RWPE2 (cell line): Measurements from ENCODE around the gene UBE2G2.

Source experiments
- ATAC-seq: fragments of 200-7000 bp; cut with Tn5 transposase; 3 replicates; pipeline ENCODE4 v1.9.1; 2021; ENCODE audit warnings: low read depth
- DNase-seq: peaks from one replicate; pipeline ENCODE4 v3.0.0-alpha.2; 2020; ENCODE audit warnings: low spot score
- H3K27ac ChIP-seq: fragments of 450-650 bp; 2 replicates; pipeline ENCODE4 v1.5.1; 2017; ENCODE audit warnings: mild to moderate bottlenecking; ENCODE audit not compliant: poor library complexity, severe bottlenecking
- H3K27me3 ChIP-seq: fragments of 250-450 bp; sonication (Bioruptor Pico); 2 replicates; pipeline ENCODE4 v1.5.1; 2021; ENCODE audit warnings: mild to moderate bottlenecking, moderate library complexity; ENCODE audit not compliant: insufficient read depth, poor library complexity, severe bottlenecking
- H3K36me3 ChIP-seq: fragments of 250-450 bp; sonication (Bioruptor Pico); 2 replicates; pipeline ENCODE4 v1.5.1; 2020; ENCODE audit warnings: low read depth, mild to moderate bottlenecking, moderate library complexity
- H3K4me1 ChIP-seq: fragments of 250-450 bp; sonication (Bioruptor Pico); 2 replicates; pipeline ENCODE4 v1.5.1; 2021; ENCODE audit warnings: mild to moderate bottlenecking, moderate library complexity; ENCODE audit not compliant: insufficient read depth, poor library complexity, severe bottlenecking
- H3K4me3 ChIP-seq: fragments of 250-450 bp; sonication (Bioruptor Pico); 2 replicates; pipeline ENCODE4 v1.5.1; 2021; ENCODE audit warnings: mild to moderate bottlenecking, moderate library complexity; ENCODE audit not compliant: severe bottlenecking
- H3K9me3 ChIP-seq: fragments of 250-450 bp; sonication (Bioruptor Pico); 2 replicates; pipeline ENCODE4 v1.5.1; 2021; ENCODE audit warnings: mild to moderate bottlenecking, moderate library complexity; ENCODE audit not compliant: severe bottlenecking
- TF ChIP-seq, protein P1 (sequence below): fragments of 450-650 bp; IDR thresholded peaks from one replicate; pipeline ENCODE4 v1.5.1; 2017; ENCODE audit warnings: mild to moderate bottlenecking, moderate library complexity; ENCODE audit not compliant: poor library complexity, severe bottlenecking

UBE2G2 gene

DNA sequence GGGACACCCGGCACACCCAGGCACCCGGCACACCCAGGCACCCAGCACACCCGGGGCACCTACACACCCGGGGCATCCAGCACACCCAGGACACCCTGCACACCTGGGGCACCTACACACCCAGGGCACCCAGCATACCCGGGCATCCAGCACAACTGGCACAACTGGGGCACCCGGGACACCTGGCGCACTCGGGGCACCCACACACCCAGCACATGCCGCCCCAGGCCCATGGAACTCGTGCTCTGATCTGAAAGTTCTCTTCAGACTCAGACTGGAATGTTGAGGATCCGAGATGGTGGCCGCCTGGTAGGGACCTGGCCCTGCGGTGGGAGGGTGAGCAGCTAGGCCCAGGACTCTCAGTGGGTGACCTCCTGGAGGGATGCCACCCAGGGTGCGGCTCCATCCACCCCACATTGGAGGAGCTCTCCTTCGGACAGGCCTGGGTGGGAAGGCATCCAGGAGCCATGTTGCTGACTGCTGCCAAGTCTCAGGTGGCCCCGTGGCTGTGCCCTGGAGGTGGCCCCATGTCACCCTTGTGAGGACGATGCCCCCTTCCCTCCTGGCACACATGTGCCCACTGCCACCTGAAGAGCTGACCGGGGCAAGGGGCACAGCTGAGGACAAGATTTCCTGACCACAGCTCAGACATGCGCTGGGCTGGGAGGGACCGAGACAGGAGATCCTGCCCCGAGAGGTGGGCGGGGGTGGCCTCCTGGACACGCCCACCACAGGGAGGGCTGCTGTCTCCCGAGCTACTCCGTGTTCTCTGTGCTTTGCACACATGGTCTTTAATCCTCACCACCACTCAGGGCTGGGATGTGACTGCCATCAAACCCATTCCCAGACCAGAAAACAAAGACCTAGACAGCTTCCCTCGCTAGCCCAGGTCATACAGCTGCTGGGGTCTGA is 37.0 kb downstream of the UBE2G2 start:
- Histone ChIP-seq H3K9me3 (no peaks in the 10 kb centered on the region), H3K27ac (no peak overlapping the region), H3K27me3 (no peaks in the 10 kb centered on the region), H3K4me3 (no peak overlapping the region), H3K36me3 (peaks cover 2% of the 10 kb centered on the region), H3K4me1 (peaks cover 13% of the 10 kb centered on the region)
- TF ChIP-seq, protein P1, sequence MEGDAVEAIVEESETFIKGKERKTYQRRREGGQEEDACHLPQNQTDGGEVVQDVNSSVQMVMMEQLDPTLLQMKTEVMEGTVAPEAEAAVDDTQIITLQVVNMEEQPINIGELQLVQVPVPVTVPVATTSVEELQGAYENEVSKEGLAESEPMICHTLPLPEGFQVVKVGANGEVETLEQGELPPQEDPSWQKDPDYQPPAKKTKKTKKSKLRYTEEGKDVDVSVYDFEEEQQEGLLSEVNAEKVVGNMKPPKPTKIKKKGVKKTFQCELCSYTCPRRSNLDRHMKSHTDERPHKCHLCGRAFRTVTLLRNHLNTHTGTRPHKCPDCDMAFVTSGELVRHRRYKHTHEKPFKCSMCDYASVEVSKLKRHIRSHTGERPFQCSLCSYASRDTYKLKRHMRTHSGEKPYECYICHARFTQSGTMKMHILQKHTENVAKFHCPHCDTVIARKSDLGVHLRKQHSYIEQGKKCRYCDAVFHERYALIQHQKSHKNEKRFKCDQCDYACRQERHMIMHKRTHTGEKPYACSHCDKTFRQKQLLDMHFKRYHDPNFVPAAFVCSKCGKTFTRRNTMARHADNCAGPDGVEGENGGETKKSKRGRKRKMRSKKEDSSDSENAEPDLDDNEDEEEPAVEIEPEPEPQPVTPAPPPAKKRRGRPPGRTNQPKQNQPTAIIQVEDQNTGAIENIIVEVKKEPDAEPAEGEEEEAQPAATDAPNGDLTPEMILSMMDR: no peak
- ATAC-seq (no peak), DNase-seq (peak; percentile 54)

DNA sequence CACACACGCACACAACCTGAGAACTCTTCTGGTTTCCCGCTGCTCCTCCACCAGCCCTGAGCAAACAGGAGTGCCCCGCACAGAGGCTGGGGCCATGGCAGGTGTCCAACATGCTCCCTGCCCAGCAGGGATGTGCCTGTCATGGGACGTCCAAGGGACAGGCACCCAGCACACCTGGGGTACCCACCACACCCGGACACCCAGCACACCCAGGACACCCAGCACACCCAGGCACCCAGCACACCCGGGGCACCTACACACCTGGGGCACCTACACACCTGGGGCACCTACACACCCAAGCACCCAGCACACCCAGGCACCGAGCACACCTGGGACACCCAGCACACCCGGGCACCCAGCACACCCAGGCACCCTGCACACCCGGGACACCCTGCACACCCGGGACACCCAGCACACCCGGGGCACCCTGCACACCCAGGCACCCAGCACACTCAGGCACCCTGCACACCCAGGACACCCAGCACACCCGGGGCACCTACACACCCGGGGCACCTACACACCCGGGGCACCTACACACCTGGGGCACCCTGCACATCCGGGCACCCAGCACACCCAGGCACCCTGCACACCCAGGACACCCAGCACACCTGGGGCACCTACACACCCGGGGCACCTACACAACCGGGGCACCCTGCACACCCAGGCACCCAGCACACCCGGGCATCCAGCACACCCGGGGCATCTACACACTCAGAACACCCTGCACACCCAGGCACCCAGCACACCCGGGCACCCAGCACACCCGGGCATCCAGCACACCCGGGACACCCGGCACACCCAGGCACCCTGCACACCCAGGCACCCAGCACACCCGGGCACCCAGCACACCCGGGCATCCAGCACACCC is 37.9 kb downstream of the UBE2G2 start:
- no peak for ATAC-seq
- TF ChIP-seq, protein P1: no peak
- H3K9me3 ChIP-seq: no peaks in the 10 kb centered on the region
- H3K4me1 ChIP-seq: peaks cover 13% of the 10 kb centered on the region
- H3K27ac ChIP-seq: no peak overlapping the region
- no peak overlapping the region for H3K4me3 ChIP-seq
- no peaks in the 10 kb centered on the region for H3K27me3 ChIP-seq
- no peaks in the 10 kb centered on the region for H3K36me3 ChIP-seq
- no peak for DNase-seq

DNA sequence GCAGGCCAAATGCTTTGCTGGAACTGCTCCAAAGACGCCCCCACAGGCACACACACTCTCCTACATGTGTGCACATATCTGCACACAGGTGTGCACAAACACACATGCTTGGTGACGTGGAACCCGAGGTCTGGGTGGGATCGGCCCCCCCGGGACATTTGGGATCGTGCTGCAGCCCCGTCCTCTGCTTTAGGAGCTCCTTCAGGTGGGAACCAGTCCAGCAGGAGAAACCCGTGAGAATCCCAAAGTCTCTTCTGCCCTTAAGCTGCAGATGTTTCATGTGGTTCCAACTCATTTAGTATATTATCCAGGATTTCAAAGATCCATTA is 38.6 kb downstream of the UBE2G2 start:
- TF ChIP-seq, protein P1: no peak
- Histone ChIP-seq H3K9me3 (no peaks in the 10 kb centered on the region), H3K27me3 (no peaks in the 10 kb centered on the region), H3K27ac (no peak overlapping the region), H3K4me1 (peaks cover 13% of the 10 kb centered on the region), H3K4me3 (no peak overlapping the region), H3K36me3 (no peaks in the 10 kb centered on the region)
- ATAC-seq (no peak), DNase-seq (no peak)

DNA sequence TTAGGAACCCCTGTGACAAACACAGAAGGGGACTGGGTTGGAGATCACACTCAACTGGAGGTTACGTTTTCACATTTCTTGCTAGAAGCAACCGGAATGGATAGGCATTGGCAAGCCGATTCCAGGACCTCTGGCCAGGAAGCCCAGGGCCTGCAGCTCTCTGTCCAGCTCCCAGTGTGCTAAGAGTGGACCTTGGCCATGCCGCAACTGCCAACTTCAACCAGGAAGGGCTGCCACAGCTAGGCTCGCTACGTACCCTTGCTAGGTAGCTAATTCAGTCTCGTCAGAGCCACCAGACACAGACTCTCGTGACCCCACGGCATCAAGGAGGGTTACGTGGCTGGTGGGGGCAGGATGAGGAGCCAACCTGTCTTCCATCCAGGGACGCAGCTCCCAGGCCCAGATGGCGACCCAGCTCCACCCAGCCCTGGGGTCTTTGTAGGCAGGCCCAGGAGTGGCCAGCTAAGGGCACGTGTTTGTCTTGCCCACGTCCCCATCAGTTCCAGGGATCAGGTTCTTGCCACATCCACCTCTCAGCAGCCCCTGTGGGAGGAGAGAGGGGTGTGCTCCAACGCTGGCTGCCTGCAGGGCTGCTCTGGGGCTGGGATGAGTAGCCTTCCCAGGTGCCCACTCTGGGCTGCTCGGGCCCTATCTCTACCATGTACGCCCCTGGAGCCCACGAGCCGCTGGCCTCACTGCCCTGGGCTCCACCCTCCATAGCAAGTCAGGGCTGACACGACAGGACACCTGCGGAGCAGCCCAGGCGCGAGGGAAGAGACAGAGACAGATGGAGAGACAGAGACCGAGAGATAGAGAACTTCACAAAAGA is 39.2 kb downstream of the UBE2G2 start:
- Histone ChIP-seq H3K4me3 (no peak overlapping the region), H3K36me3 (no peaks in the 10 kb centered on the region), H3K9me3 (no peaks in the 10 kb centered on the region), H3K27ac (no peak overlapping the region), H3K27me3 (no peaks in the 10 kb centered on the region), H3K4me1 (peaks cover 13% of the 10 kb centered on the region)
- ATAC-seq (no peak), DNase-seq (peak; percentile 42)
- TF ChIP-seq, protein P1: no peak
